Thyroid gland (tissue), 4 donors: ENCODE measurements around the gene GALNS. TPM values are rescaled to one million over a fixed set of nuclear protein-coding genes. Genes with fewer than 3 reads are reported as not detected.

Source experiments
- DNase-seq, 2 donors: peaks; one replicate each; pipeline ENCODE4 v3.0.0-alpha.2; 2019
- H3K27ac ChIP-seq, 3 donors: fragments of 200-600 bp; sonication (generic); 1 replicate in 2 of 3; 2 replicates in 1 of 3; pipeline ENCODE4 v1.5.1; 2016 to 2019; ENCODE audit warnings: mild to moderate bottlenecking in 1 of 3, moderate library complexity in 1 of 3
- H3K27me3 ChIP-seq: fragments of 200-600 bp; sonication (generic); one replicate; pipeline ENCODE4 v1.5.1; 2019
- H3K36me3 ChIP-seq, 2 donors: fragments of 200-600 bp; sonication (generic); one replicate each; pipeline ENCODE4 v1.5.1; 2016 to 2019
- H3K4me1 ChIP-seq, 2 donors: fragments of 200-600 bp; sonication (generic); one replicate each; pipeline ENCODE4 v1.5.1; 2017 to 2019
- H3K4me3 ChIP-seq, 3 donors: fragments of 200-600 bp; sonication (generic); replicated peaks in 1 of 3; 1 replicate in 2 of 3; 2 replicates in 1 of 3; pipeline ENCODE4 v1.5.1; 2016; ENCODE audit warnings: mild to moderate bottlenecking in 1 of 3
- H3K9me3 ChIP-seq: fragments of 200-600 bp; sonication (generic); one replicate; pipeline ENCODE4 v1.5.1; 2017
- POLR2A ChIP-seq, 2 donors: fragments of 450-650 bp; IDR thresholded peaks; one replicate each; pipeline ENCODE4 v1.6.1; 2017; ENCODE audit warnings: antibody characterized with exemption in 2 of 2, mild to moderate bottlenecking in 2 of 2, moderate library complexity in 1 of 2
- WGBS, 2 donors: methylation state at CpG; one replicate each; pipeline ENCODE4 v1.1.5; 2017; 5-methylcytosine and 5-hydroxymethylcytosine counted together
- intact Hi-C: fragments of 100-400 bp; cut with DNase I; formaldehyde crosslinking; loops from one replicate; pipeline ENCODE4 v1.15.1; 2023
- total RNA-seq, 4 donors: library from RNA; depleted of rRNA; stranded (reverse); fragments of >200 nt; gene quantifications; one replicate each; pipeline ENCODE4 v1.2.3, GENCODE V29; 2016
- TF ChIP-seq, protein P1 (sequence below), 6 experiments: fragments of 200-600 bp in 3 of 6; fragments of 450-650 bp in 3 of 6; sonication (generic) in 3 of 6; IDR thresholded peaks; one replicate each; pipeline ENCODE4 v1.5.1; 2016 to 2019; ENCODE audit warnings: antibody characterized with exemption in 6 of 6, mild to moderate bottlenecking in 2 of 6, inconsistent platforms in 1 of 6, moderate library complexity in 1 of 6

GALNS gene
- total RNA-seq, 4 donors from 2014 or later: 14.4 to 41.9 (median 33.0) TPM

GRCh38 chr16:88864099-88864498, 7.4 kb upstream of the GALNS start:
- TF ChIP-seq, protein P1, sequence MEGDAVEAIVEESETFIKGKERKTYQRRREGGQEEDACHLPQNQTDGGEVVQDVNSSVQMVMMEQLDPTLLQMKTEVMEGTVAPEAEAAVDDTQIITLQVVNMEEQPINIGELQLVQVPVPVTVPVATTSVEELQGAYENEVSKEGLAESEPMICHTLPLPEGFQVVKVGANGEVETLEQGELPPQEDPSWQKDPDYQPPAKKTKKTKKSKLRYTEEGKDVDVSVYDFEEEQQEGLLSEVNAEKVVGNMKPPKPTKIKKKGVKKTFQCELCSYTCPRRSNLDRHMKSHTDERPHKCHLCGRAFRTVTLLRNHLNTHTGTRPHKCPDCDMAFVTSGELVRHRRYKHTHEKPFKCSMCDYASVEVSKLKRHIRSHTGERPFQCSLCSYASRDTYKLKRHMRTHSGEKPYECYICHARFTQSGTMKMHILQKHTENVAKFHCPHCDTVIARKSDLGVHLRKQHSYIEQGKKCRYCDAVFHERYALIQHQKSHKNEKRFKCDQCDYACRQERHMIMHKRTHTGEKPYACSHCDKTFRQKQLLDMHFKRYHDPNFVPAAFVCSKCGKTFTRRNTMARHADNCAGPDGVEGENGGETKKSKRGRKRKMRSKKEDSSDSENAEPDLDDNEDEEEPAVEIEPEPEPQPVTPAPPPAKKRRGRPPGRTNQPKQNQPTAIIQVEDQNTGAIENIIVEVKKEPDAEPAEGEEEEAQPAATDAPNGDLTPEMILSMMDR (IDR thresholded peaks at IDR 0.05): no peak
- no peak for TF ChIP-seq POLR2A (IDR thresholded peaks at IDR 0.05)
- Histone ChIP-seq H3K4me3 (no peak overlapping the region), H3K27me3 (no peaks in the 10 kb centered on the region), H3K27ac (no peak overlapping the region), H3K9me3 (no peaks in the 10 kb centered on the region), H3K36me3 (peaks cover 22 to 33% of the 10 kb centered on the region in 2 donors), H3K4me1 (no peaks in the 10 kb centered on the region)
- intact Hi-C loops: no loop called here
- WGBS, 2 donors: 82% methylated on average over 4 of the region's 15 CpGs; no CpG with 5 or more reads in 1 of the 2 donors
- no peak for DNase-seq

GRCh38 chr16:88863426-88863825, 6.7 kb upstream of the GALNS start:
- Histone ChIP-seq H3K27ac (no peak overlapping the region), H3K27me3 (no peaks in the 10 kb centered on the region), H3K4me3 (no peak overlapping the region), H3K9me3 (no peaks in the 10 kb centered on the region), H3K4me1 (peaks cover 0 to 2% of the 10 kb centered on the region in 2 donors), H3K36me3 (peaks cover 22 to 33% of the 10 kb centered on the region in 2 donors)
- TF ChIP-seq, protein P1 (IDR thresholded peaks at IDR 0.05): no peak
- no peak for TF ChIP-seq POLR2A (IDR thresholded peaks at IDR 0.05)
- 88 to 89% methylated on average over 9 to 13 of the region's 13 CpGs for WGBS, 2 donors
- intact Hi-C loops: no loop called here
- no peak for DNase-seq

GRCh38 chr16:88862968-88863367, 6.2 kb upstream of the GALNS start:
- intact Hi-C loops: no loop called here
- no peaks in the 10 kb centered on the region for H3K9me3 ChIP-seq
- WGBS, 2 donors: 87 to 94% methylated on average over 22 to 25 of the region's 25 CpGs
- H3K36me3 ChIP-seq: peaks cover 22 to 33% of the 10 kb centered on the region in 2 donors
- H3K4me3 ChIP-seq: no peak overlapping the region
- no peaks in the 10 kb centered on the region for H3K27me3 ChIP-seq
- TF ChIP-seq, protein P1 (IDR thresholded peaks at IDR 0.05): no peak
- no peak for TF ChIP-seq POLR2A (IDR thresholded peaks at IDR 0.05)
- no peak for DNase-seq
- peaks cover 3 to 6% of the 10 kb centered on the region in 2 donors for H3K4me1 ChIP-seq
- H3K27ac ChIP-seq: no peak overlapping the region

- DNase-seq: no peak
- H3K4me1 ChIP-seq: peaks cover 8 to 9% of the 10 kb centered on the region in 2 donors
- TF ChIP-seq POLR2A (IDR thresholded peaks at IDR 0.05): no peak
- TF ChIP-seq, protein P1 (IDR thresholded peaks at IDR 0.05): no peak
- no peaks in the 10 kb centered on the region for H3K27me3 ChIP-seq
- no peaks in the 10 kb centered on the region for H3K9me3 ChIP-seq
- H3K36me3 ChIP-seq: peaks cover 22 to 33% of the 10 kb centered on the region in 2 donors
- intact Hi-C loops: no loop called here
- no peak overlapping the region for H3K4me3 ChIP-seq
- H3K27ac ChIP-seq: no peak overlapping the region
- 94% methylated on average over 11 of the region's 19 CpGs; no CpG with 5 or more reads in 1 of the 2 donors for WGBS, 2 donors
These were observed 4.6 kb upstream of the GALNS start for GRCh38 chr16:88861359-88861758.

- no peak for DNase-seq
These were observed 2.8 kb upstream of the GALNS start for GRCh38 chr16:88859381-88860091.

More at GRCh38 chr16:88859381-88860091, 2.8 kb upstream of the GALNS start:
- Histone ChIP-seq H3K4me1 (peaks cover 14 to 17% of the 10 kb centered on the region in 2 donors), H3K9me3 (no peaks in the 10 kb centered on the region), H3K4me3 (no peak overlapping the region), H3K36me3 (peaks cover 22 to 33% of the 10 kb centered on the region in 2 donors), H3K27me3 (no peaks in the 10 kb centered on the region), H3K27ac (no peak overlapping the region)
- 94 to 96% methylated on average over 20 of the region's 20 CpGs for WGBS, 2 donors
- TF ChIP-seq POLR2A (IDR thresholded peaks at IDR 0.05): no peak
- TF ChIP-seq, protein P1 (IDR thresholded peaks at IDR 0.05): no peak
- intact Hi-C loops: loop anchor here (5.0 kb wide), 1 partner anchor 47 kb away; the partner anchor contains the start of gene APRT
